Psoas muscle (tissue), 8 donors: ENCODE measurements around the gene OR10Z1. TPM values are rescaled to one million over a fixed set of nuclear protein-coding genes. Genes with fewer than 3 reads are reported as not detected.

Experiments
- ATAC-seq, 4 donors: fragments of 200-7000 bp; cut with Tn5 transposase; one replicate each; pipeline ENCODE4 v1.9.1; 2020; ENCODE audit warnings: moderate library complexity in 3 of 4, mild to moderate bottlenecking in 2 of 4
- DNase-seq, 2 donors: peaks; one replicate each; pipeline ENCODE4 v3.0.0-alpha.2; 2020
- H3K27ac ChIP-seq: fragments of 200-600 bp; one replicate; pipeline ENCODE4 v1.8.0; 2022
- H3K27me3 ChIP-seq, 3 donors: fragments of 200-600 bp in 1 of 3; one replicate each; pipeline versions ENCODE4 v1.6.1 to v1.8.0; 2013 to 2022; ENCODE audit warnings: low read length in 2 of 3, mild to moderate bottlenecking in 2 of 3, moderate library complexity in 1 of 3; ENCODE audit not compliant: insufficient read depth in 3 of 3
- H3K36me3 ChIP-seq, 2 donors: fragments of 200-600 bp in 1 of 2; one replicate each; pipeline versions ENCODE4 v1.6.1 to v1.8.0; 2013 to 2022; ENCODE audit warnings: low read depth in 1 of 2, mild to moderate bottlenecking in 1 of 2, moderate library complexity in 1 of 2; ENCODE audit not compliant: insufficient read depth in 1 of 2
- H3K4me1 ChIP-seq: fragments of 200-600 bp; one replicate; pipeline ENCODE4 v1.8.0; 2022
- H3K4me3 ChIP-seq: fragments of 200-600 bp; one replicate; pipeline ENCODE4 v1.8.0; 2022; ENCODE audit warnings: mild to moderate bottlenecking
- H3K9me3 ChIP-seq: fragments of 200-600 bp; one replicate; pipeline ENCODE4 v1.8.0; 2022
- CTCF ChIP-seq: fragments of 200-600 bp; IDR thresholded peaks from one replicate; pipeline ENCODE4 v1.8.0; 2022; ENCODE audit warnings: antibody characterized with exemption
- WGBS, 3 donors: extraction: QIAGEN DNeasy Blood & Tissue Kit; methylation state at CpG; one replicate each; pipeline versions ENCODE4 v1.1.6 to v1.1.7; 2013; 5-methylcytosine and 5-hydroxymethylcytosine counted together
- intact Hi-C, 2 donors: fragments of 100-400 bp; cut with DNase I; formaldehyde crosslinking; loops; one replicate each; pipeline versions ENCODE4 v1.11.0 to v1.14.2; 2022
- long read RNA-seq, 2 donors: library from polyadenylated mRNA; unstranded; transcript quantifications; one replicate each; pipeline ENCODE4 v2.0.0, GENCODE V29; 2021
- polyA plus RNA-seq, 3 donors: library from polyadenylated mRNA; stranded (reverse); fragments of 200-250 nt; gene quantifications; one replicate each; pipeline ENCODE4 v1.2.3, GENCODE V29; 2013
- total RNA-seq, 4 donors: library from RNA; stranded (reverse); fragmentation: NEBNext Ultra II Directional in 2 of 4; extraction: Animal tissue kit (Norgen Biotek cat#: 25700) in 2 of 4; gene quantifications; one replicate each; pipeline versions ENCODE4 v1.2.1 to v1.2.4, GENCODE V29; 2021 to 2023
- donor health status: healthy with polysubstance abuse.
- donor health status: DM: no; HTN: no; CAD: no; lungs with moderate emphysema.
- donor health status: Bipolar disorder and iron deficiency.
- donor health status: healthy.
- donor health status: DM: yes; HTN: yes; CAD: no.
- donor health status: DM: no; HTN: no; CAD: no.
- donor health status: DM: no; HTN: no; CAD: no.
- donor health status: DM: yes; HTN: yes; CAD: no.

Gene OR10Z1
- total RNA-seq (not detected), polyA plus RNA-seq (not detected)
- long read RNA-seq, donor 1: 0 reads
- long read RNA-seq, donor 2: 0 reads

- ATAC-seq: no peak
- WGBS, 3 donors: 59 to 69% (median 62%) methylated on average over 1 of the region's 1 CpG
- DNase-seq: no peak
Measured at GRCh38 chr1:158604968-158605367, at the start of gene OR10Z1. Gene OR10Z1 (plus strand): TSS chr1:158605268. CDS start chr1:158606439, 1,171 bp downstream.

GRCh38 chr1:158559696-158560095, 45.4 kb upstream of the OR10Z1 start:
- ATAC-seq: no peak
- TF ChIP-seq CTCF: no peak
- 59 to 79% (median 70%) methylated on average over 1 of the region's 1 CpG for WGBS, 3 donors

More at GRCh38 chr1:158604968-158605367, at the start of gene OR10Z1:
- H3K36me3 ChIP-seq: no peaks in the 10 kb centered on the region
- H3K4me3 ChIP-seq: no peak within 1 kb of the TSS
- H3K27me3 ChIP-seq: no peaks in the 10 kb centered on the region
- TF ChIP-seq CTCF: no peak
- no peaks in the 10 kb centered on the region for H3K4me1 ChIP-seq
- intact Hi-C loops: no loop called here
- no peaks in the 10 kb centered on the region for H3K9me3 ChIP-seq
- no peak within 1 kb of the TSS for H3K27ac ChIP-seq

GRCh38 chr1:158563853-158564252, 41.2 kb upstream of the OR10Z1 start:
- intact Hi-C loops: no loop called here
- Histone ChIP-seq H3K4me3 (no peak overlapping the region), H3K27ac (no peak overlapping the region), H3K4me1 (no peaks in the 10 kb centered on the region), H3K27me3 (peaks cover 0 to 2% (median 0%) of the 10 kb centered on the region in 3 donors), H3K36me3 (no peaks in the 10 kb centered on the region), H3K9me3 (no peaks in the 10 kb centered on the region)
- 62 to 74% (median 70%) methylated on average over 2 of the region's 2 CpGs for WGBS, 3 donors
- TF ChIP-seq CTCF: no peak
- ATAC-seq (no peak), DNase-seq (no peak)

More at GRCh38 chr1:158559696-158560095, 45.4 kb upstream of the OR10Z1 start:
- Histone ChIP-seq H3K4me1 (no peaks in the 10 kb centered on the region), H3K27me3 (no peaks in the 10 kb centered on the region), H3K36me3 (no peaks in the 10 kb centered on the region), H3K9me3 (no peaks in the 10 kb centered on the region), H3K4me3 (no peak overlapping the region), H3K27ac (no peak overlapping the region)
- intact Hi-C loops: no loop called here
- DNase-seq: no peak

GRCh38 chr1:158564608-158565007, 40.5 kb upstream of the OR10Z1 start:
- Histone ChIP-seq H3K27me3 (peaks cover 0 to 2% (median 0%) of the 10 kb centered on the region in 3 donors), H3K27ac (no peak overlapping the region), H3K9me3 (no peaks in the 10 kb centered on the region), H3K36me3 (no peaks in the 10 kb centered on the region), H3K4me3 (no peak overlapping the region), H3K4me1 (no peaks in the 10 kb centered on the region)
- no peak for ATAC-seq
- no peak for TF ChIP-seq CTCF
- no peak for DNase-seq
- intact Hi-C loops: no loop called here
- WGBS, 3 donors: 41 to 53% (median 50%) methylated on average over 2 of the region's 2 CpGs

GRCh38 chr1:158570480-158570879, 34.6 kb upstream of the OR10Z1 start, which contains the start of gene OR6P1:
Gene OR6P1 (minus strand): TSS chr1:158570580. CDS start chr1:158563604, 6,976 bp downstream.
- Histone ChIP-seq H3K27ac (no peak within 1 kb of the TSS), H3K9me3 (no peaks in the 10 kb centered on the region), H3K36me3 (no peaks in the 10 kb centered on the region), H3K4me1 (no peaks in the 10 kb centered on the region), H3K27me3 (peaks cover 0 to 2% (median 0%) of the 10 kb centered on the region in 3 donors), H3K4me3 (no peak within 1 kb of the TSS)
- WGBS, 3 donors: 63 to 67% (median 67%) methylated on average over 3 of the region's 3 CpGs
- intact Hi-C loops: no loop called here
- no peak for TF ChIP-seq CTCF
- ATAC-seq (no peak), DNase-seq (no peak)
